ENCODE measurements around the gene ADAM19.

Gene ADAM19

GRCh38 chr5:157532022-157532421 lies 43.6 kb downstream of the ADAM19 start:
- Histone ChIP-seq H2AFZ (ENCODE audit: low read depth, low read length) (no peak overlapping the region), H3K4me3 (ENCODE audit: low read length) (no peak overlapping the region), H3K4me2 (ENCODE audit: low read length) (no peak overlapping the region), H3K79me2 (ENCODE audit: low read length) (peaks cover 5% of the 10 kb centered on the region), H3K27me3 (ENCODE audit: low read depth, low read length) (no peaks in the 10 kb centered on the region), H4K20me1 (ENCODE audit: insufficient read depth, low read length) (peaks cover 12% of the 10 kb centered on the region; the same call in 1 of the 2 replicates), H3K36me3 (replicated peaks; ENCODE audit: low read depth, low read length) (peaks cover 55% of the 10 kb centered on the region), H3K9me3 (ENCODE audit: insufficient read depth, low read length) (no peaks in the 10 kb centered on the region), H3K4me1 (ENCODE audit: low read length) (peaks cover 8% of the 10 kb centered on the region), H3K27ac (ENCODE audit: low read length) (no peak overlapping the region), H3K9ac (ENCODE audit: low read length) (no peak overlapping the region)
- TF ChIP-seq EZH2phosphoT487 (IDR thresholded peaks at IDR 0.05; ENCODE audit: low read depth) (no peak), CTCF (IDR thresholded peaks at IDR 0.05; ENCODE audit: low read depth, low read length) (no peak)

- TF ChIP-seq CTCF (IDR thresholded peaks at IDR 0.05; ENCODE audit: low read depth, low read length) (no peak), EZH2phosphoT487 (IDR thresholded peaks at IDR 0.05; ENCODE audit: low read depth) (no peak)
- no peak overlapping the region for H2AFZ ChIP-seq (ENCODE audit: low read depth, low read length)
- H3K27me3 ChIP-seq (ENCODE audit: low read depth, low read length) = no peaks in the 10 kb centered on the region
- H3K9me3 ChIP-seq (ENCODE audit: insufficient read depth, low read length) = no peaks in the 10 kb centered on the region
- H3K27ac ChIP-seq (ENCODE audit: low read length) = no peak overlapping the region
- peaks cover 8% of the 10 kb centered on the region for H3K4me1 ChIP-seq (ENCODE audit: low read length)
- H4K20me1 ChIP-seq (ENCODE audit: insufficient read depth, low read length) = peaks cover 12% of the 10 kb centered on the region; the same call in 1 of the 2 replicates
- H3K9ac ChIP-seq (ENCODE audit: low read length) = no peak overlapping the region
- H3K79me2 ChIP-seq (ENCODE audit: low read length) = no peaks in the 10 kb centered on the region
- H3K4me2 ChIP-seq (ENCODE audit: low read length) = no peak overlapping the region
- peaks cover 44% of the 10 kb centered on the region for H3K36me3 ChIP-seq (replicated peaks; ENCODE audit: low read depth, low read length)
- H3K4me3 ChIP-seq (ENCODE audit: low read length) = no peak overlapping the region
Measured at GRCh38 chr5:157530226-157530972, 45.2 kb downstream of the ADAM19 start.

GRCh38 chr5:157529002-157529401 lies 46.6 kb downstream of the ADAM19 start:
- Histone ChIP-seq H3K27ac (ENCODE audit: low read length) (no peak overlapping the region), H2AFZ (ENCODE audit: low read depth, low read length) (no peak overlapping the region), H3K79me2 (ENCODE audit: low read length) (no peaks in the 10 kb centered on the region; the same call in 1 of the 2 replicates), H3K4me2 (ENCODE audit: low read length) (no peak overlapping the region), H3K36me3 (replicated peaks; ENCODE audit: low read depth, low read length) (peaks cover 48% of the 10 kb centered on the region), H3K4me1 (ENCODE audit: low read length) (peaks cover 8% of the 10 kb centered on the region), H3K4me3 (ENCODE audit: low read length) (no peak overlapping the region), H4K20me1 (ENCODE audit: insufficient read depth, low read length) (0 out of 2 replicates have a peak, but pooled peaks cover 12% of the 10 kb centered on the region), H3K27me3 (ENCODE audit: low read depth, low read length) (no peaks in the 10 kb centered on the region), H3K9me3 (ENCODE audit: insufficient read depth, low read length) (no peaks in the 10 kb centered on the region), H3K9ac (ENCODE audit: low read length) (no peak overlapping the region)
- TF ChIP-seq EZH2phosphoT487 (IDR thresholded peaks at IDR 0.05; ENCODE audit: low read depth) = no peak
- TF ChIP-seq CTCF (IDR thresholded peaks at IDR 0.05; ENCODE audit: low read depth, low read length) = no peak

GRCh38 chr5:157528036-157528632 lies 47.4 kb downstream of the ADAM19 start:
- H3K27ac ChIP-seq (ENCODE audit: low read length) = no peak overlapping the region
- no peak overlapping the region for H3K9ac ChIP-seq (ENCODE audit: low read length)
- peaks cover 45% of the 10 kb centered on the region for H3K36me3 ChIP-seq (replicated peaks; ENCODE audit: low read depth, low read length)
- no peaks in the 10 kb centered on the region for H3K27me3 ChIP-seq (ENCODE audit: low read depth, low read length)
- no peaks in the 10 kb centered on the region; the same call in 1 of the 2 replicates for H3K79me2 ChIP-seq (ENCODE audit: low read length)
- TF ChIP-seq EZH2phosphoT487 (IDR thresholded peaks at IDR 0.05; ENCODE audit: low read depth) (no peak), CTCF (IDR thresholded peaks at IDR 0.05; ENCODE audit: low read depth, low read length) (no peak)
- H4K20me1 ChIP-seq (ENCODE audit: insufficient read depth, low read length) = 0 out of 2 replicates have a peak, but pooled peaks cover 12% of the 10 kb centered on the region
- no peak overlapping the region for H3K4me2 ChIP-seq (ENCODE audit: low read length)
- peaks cover 8% of the 10 kb centered on the region for H3K4me1 ChIP-seq (ENCODE audit: low read length)
- H3K4me3 ChIP-seq (ENCODE audit: low read length) = no peak overlapping the region
- no peak overlapping the region for H2AFZ ChIP-seq (ENCODE audit: low read depth, low read length)
- no peaks in the 10 kb centered on the region for H3K9me3 ChIP-seq (ENCODE audit: insufficient read depth, low read length)

All from OCI-LY3 (cell line).